ENCODE results near the gene PSKH1. TPM values are rescaled to one million over a fixed set of nuclear protein-coding genes. Genes with fewer than 3 reads are reported as not detected.

Gene PSKH1
- total and polyA plus RNA-seq, 9 of the 15 experiments (the other 6 are each of a cell fraction or from before 2014, with no cell fraction given): 0.96 to 20.9 (median 9.4) TPM

DNA sequence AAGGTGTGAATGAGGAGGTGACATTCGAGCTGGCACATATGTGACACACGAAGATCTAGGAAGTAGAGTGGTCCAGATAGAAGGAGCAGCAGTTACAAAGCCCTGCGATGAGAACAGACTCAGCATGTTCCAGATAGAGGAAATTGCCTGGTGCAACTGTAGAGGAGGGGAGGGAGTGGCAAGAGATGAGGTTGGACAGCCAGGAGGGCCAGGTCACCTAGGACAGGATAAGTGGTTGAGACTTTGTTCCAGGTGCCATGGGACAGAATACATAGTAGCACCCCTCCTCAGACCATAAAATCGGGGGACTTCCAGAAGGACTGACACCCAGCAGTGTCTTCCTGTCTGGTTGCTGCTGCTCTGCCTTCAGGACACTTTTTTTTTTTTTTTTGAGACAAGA lies 34.6 kb upstream of the PSKH1 start:
- no peak for FAIRE-seq
- H3K9me3 ChIP-seq (replicated peaks; ENCODE audit: control insufficient read depth, insufficient read depth, low read depth, low read length): no peaks in the 10 kb centered on the region
- H3K9ac ChIP-seq (ENCODE audit: insufficient read depth in 1 of 2, low read depth in 2 of 2, low read length in 2 of 2): no peak overlapping the region
- in situ Hi-C loops (cut with MboI) (no loop called here), intact Hi-C loops (cut with micrococcal nuclease) (no loop called here)
- ATAC-seq: no peak
- H4K20me1 ChIP-seq (replicated peaks; ENCODE audit: control insufficient read depth, insufficient read depth, low read length): peaks cover 51% of the 10 kb centered on the region
- ChIA-PET CTCF (ENCODE audit: low intra/inter-chr PET ratio) (no interaction called here), POLR2A (no interaction called here)
- peak overlapping the region; percentile 61; the same call in 2 of the 3 replicates for H3K27ac ChIP-seq (ENCODE audit: extremely low read depth, low read depth, low read length)
- BruUV-seq (replicated peaks): no TSS peak
- H3K27me3 ChIP-seq (ENCODE audit: control insufficient read depth in 2 of 2, insufficient read depth in 2 of 2, low read length in 2 of 2): no peaks in the 10 kb centered on the region
- H3K4me2 ChIP-seq (ENCODE audit: insufficient read depth, low read length): no peak overlapping the region
- no peak overlapping the region for H3K4me3 ChIP-seq
- H3K4me1 ChIP-seq (replicated peaks in 1 of 2; ENCODE audit: control insufficient read depth in 2 of 2, insufficient read depth in 2 of 2, low read length in 2 of 2): peaks cover 19 to 31% of the 10 kb centered on the region in 2 experiments
- TF ChIP-seq HDAC2 (IDR thresholded peaks at IDR 0.05) (no peak), GATA2 (CRISPR knock-in tag; IDR thresholded peaks at IDR 0.05) (0 out of 2 replicates have a peak, but pooled peaks have one; percentile 16), ETV5 (CRISPR knock-in tag; IDR thresholded peaks at IDR 0.05; ENCODE audit: low read depth) (peak; percentile 27; the same call in 1 of the 2 replicates), GTF2F1 (IDR thresholded peaks at IDR 0.05; ENCODE audit: low read depth, low read length) (no peak), NFATC3 (IDR thresholded peaks at IDR 0.05) (no peak), USF1 (CRISPR knock-in tag; IDR thresholded peaks at IDR 0.05) (no peak), LARP7 (IDR thresholded peaks at IDR 0.05) (no peak), ZNF23 (CRISPR knock-in tag; IDR thresholded peaks at IDR 0.05) (no peak), BHLHE40 (IDR thresholded peaks at IDR 0.05; ENCODE audit: low read length) (no peak), U2AF1 (optimal IDR thresholded peaks at IDR 0.05; ENCODE audit: low read depth, low read length) (no peak), TRIM24 (IDR thresholded peaks at IDR 0.05) (no peak), CBFA2T3 (IDR thresholded peaks at IDR 0.05) (no peak), NR2C2 (CRISPR knock-in tag; IDR thresholded peaks at IDR 0.05) (no peak), NR2C2 (tag; IDR thresholded peaks at IDR 0.05) (no peak), EP400 (IDR thresholded peaks at IDR 0.05) (no peak), POLR2G (IDR thresholded peaks at IDR 0.05; ENCODE audit: low read depth, low read length) (no peak), HBP1 (CRISPR knock-in tag; IDR thresholded peaks at IDR 0.05) (no peak)
- TF ChIP-seq, protein P1, sequence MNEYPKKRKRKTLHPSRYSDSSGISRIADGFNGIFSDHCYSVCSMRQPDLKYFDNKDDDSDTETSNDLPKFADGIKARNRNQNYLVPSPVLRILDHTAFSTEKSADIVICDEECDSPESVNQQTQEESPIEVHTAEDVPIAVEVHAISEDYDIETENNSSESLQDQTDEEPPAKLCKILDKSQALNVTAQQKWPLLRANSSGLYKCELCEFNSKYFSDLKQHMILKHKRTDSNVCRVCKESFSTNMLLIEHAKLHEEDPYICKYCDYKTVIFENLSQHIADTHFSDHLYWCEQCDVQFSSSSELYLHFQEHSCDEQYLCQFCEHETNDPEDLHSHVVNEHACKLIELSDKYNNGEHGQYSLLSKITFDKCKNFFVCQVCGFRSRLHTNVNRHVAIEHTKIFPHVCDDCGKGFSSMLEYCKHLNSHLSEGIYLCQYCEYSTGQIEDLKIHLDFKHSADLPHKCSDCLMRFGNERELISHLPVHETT (CRISPR knock-in tag; conservative IDR thresholded peaks at IDR 0.05 in 1 of 2, IDR thresholded peaks at IDR 0.05 in 1 of 2): 0 out of 4 replicates have a peak, but pooled peaks of 1 of the 2 experiments have one; percentile 20
- TF ChIP-seq, protein P2, sequence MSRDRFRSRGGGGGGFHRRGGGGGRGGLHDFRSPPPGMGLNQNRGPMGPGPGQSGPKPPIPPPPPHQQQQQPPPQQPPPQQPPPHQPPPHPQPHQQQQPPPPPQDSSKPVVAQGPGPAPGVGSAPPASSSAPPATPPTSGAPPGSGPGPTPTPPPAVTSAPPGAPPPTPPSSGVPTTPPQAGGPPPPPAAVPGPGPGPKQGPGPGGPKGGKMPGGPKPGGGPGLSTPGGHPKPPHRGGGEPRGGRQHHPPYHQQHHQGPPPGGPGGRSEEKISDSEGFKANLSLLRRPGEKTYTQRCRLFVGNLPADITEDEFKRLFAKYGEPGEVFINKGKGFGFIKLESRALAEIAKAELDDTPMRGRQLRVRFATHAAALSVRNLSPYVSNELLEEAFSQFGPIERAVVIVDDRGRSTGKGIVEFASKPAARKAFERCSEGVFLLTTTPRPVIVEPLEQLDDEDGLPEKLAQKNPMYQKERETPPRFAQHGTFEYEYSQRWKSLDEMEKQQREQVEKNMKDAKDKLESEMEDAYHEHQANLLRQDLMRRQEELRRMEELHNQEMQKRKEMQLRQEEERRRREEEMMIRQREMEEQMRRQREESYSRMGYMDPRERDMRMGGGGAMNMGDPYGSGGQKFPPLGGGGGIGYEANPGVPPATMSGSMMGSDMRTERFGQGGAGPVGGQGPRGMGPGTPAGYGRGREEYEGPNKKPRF (IDR thresholded peaks at IDR 0.05; ENCODE audit: low read depth, low read length): no peak
- H3K9me1 ChIP-seq (ENCODE audit: control insufficient read depth, insufficient read depth, low read length): peaks cover 6% of the 10 kb centered on the region
- H2AFZ ChIP-seq (ENCODE audit: low read depth, low read length): no peak overlapping the region
- H3K36me3 ChIP-seq (ENCODE audit: control insufficient read depth, insufficient read depth, low read length): peaks cover 66% of the 10 kb centered on the region
- 87% methylated on average over 4 of the region's 4 CpGs for WGBS (ENCODE audit: insufficient coverage, low coverage, missing lambda C conversion rate)
- H3K79me2 ChIP-seq (ENCODE audit: control insufficient read depth, insufficient read depth, low read length): peaks cover 96% of the 10 kb centered on the region
- DNase-seq (ENCODE audit: extremely low read depth in 1 of 4, low spot score in 3 of 4): no peak
